H54 (cell line): ENCODE measurements around the gene PCBP3.
"Not testable (repeated sequence)": the region's sequence is repeated elsewhere in the genome, so short reads cannot be mapped to it uniquely, and the experiment has no call there.

Source experiments
- DNase-seq: peaks from one replicate; pipeline ENCODE4 v3.0.0; 2011; ENCODE audit warnings: low spot score, mixed read lengths; ENCODE audit not compliant: insufficient read length
- FAIRE-seq: peaks from 3 replicates; lab custom pipeline; 2011; peaks lifted over from hg19 to GRCh38; lab: Jason Lieb, UNC
- POLR2A ChIP-seq: IDR thresholded peaks from 2 replicates; pipeline ENCODE4 v1.6.1; 2011; ENCODE audit warnings: low read depth, mild to moderate bottlenecking, low read length

PCBP3 gene

DNA sequence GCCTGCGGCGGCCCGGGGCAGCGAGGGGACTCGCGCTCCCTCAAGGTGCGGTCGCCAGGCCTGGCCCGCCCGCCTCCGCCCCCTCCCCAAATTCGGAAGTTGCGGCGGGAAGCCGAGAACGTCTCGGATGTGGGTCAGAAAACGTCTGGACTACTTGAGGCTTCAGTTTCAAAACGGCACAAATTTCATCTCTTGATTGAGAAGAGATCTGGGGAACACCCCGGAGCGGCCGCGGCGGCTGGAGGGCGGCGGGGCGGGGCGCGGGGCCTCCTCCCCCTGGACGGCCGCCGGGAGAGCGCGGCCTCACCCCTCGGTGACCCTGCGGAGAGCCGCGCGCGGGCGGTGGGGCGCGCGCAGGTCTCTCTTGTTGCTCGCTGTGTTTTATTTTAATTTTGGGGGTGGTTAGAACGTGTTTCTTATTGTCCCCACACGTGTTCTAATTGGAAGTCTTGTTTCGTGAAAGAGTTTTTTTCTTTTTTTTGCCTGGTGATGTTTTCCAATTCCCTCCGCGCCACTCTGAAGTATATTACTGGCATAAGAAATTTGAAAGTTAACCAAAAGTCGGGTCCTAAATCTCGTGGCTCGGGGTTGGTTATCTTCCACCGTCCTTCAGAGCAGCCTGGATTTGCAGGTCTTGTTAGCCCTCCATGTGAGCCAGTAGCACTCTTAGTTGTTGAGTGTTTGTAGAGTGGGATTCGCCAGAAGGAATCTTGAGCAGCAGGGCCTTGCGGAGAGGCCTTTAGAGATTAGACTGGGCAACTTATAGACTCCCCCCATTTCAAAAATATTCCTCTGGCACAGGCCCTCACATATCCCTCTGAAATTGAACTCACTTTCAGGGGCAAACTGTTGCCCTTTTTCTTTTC, 749 bp downstream of the PCBP3 start:
- no peak for TF ChIP-seq POLR2A
- DNase-seq (no peak), FAIRE-seq (no peak)

DNA sequence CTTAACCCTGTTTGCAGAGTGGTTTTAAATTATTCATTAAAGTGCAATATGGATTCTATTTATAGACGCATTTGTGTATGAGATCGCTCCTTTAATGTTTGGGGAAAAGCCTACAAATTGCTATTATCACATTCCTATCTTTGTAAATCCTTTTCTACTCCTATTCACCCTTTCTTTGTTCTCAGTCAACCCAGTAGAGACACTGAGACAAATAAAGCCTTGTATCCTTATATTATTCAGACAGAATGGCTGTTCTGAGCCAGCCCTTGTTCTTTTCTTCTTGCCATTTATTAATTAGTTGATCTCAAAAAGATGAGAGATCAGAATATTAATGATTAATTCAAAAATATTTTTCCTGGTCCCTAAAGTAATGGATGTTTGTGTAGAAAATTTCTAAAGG, 8.4 kb downstream of the PCBP3 start:
- DNase-seq = no peak
- FAIRE-seq = no peak
- TF ChIP-seq POLR2A = no peak

DNA sequence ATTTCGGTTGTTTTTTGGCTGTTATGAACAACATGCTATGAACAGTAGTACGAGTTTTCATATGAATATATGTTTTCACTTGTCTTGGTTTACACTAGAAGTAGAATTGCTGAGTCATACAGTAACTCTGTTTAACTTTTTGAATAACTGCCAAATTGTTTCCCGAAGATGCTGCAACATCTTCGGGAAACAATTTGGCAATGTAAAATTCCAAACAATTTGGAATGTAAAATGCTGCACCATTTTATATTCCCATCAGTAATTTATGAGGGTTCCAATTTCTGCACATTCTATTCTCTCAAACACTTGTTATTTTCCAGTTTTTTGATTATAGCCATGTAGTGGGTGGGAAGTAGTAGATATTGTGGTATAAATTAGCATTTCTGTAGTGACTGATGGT, 11.6 kb downstream of the PCBP3 start:
- peak; percentile 72 for FAIRE-seq
- no peak for DNase-seq
- TF ChIP-seq POLR2A = no peak

DNA sequence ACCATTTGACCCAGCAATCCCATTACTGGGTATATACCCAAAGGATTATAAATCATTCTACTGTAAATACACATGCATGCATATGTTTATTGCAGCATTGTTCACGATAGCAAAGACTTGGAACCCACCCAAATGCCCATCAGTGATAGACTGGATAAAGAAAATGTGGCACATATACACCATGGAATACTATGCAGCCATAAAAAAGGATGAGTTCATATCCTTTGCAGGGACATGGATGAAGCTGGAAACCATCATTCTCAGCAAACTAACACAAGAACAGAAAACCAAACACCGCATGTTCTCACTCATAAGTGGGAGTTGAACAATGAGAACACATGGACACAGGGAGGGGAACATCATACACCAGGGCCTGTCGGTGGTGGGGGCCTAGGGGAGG, 12.6 kb downstream of the PCBP3 start:
- not testable (repeated sequence) for FAIRE-seq, DNase-seq

DNA sequence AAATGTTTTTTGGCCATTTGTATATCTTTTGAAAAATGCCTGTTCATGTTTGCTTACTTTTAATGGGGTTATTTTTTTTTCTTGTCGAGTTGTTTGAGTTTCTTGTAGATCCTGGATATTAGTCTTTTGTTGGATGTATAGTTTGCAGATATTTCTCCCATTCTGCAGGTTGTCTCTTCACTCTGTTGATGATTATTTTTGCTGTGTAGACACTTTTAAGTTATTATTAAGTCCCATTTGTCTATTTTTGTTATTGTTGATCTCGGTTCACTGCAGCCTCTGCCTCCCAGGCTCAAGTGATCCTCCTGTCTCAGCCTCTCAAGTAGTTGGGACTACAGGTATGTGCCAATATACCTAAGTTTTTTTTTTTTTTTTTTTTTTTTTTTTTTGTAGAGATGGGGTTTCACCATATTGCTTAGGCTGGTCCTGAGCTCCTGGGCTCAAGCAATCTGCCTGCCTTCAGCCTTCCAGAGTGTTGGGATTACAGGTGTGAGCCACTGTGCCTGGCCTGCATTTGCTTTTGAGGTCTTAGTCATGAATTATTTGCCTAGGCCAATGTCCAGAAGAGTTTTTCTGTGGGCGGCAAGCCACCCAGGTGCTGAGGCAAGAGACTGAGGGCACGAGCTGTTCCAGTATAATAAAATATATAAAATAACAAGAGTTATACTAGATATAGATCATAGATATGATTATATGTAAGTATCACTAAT, 18.5 kb downstream of the PCBP3 start:
- FAIRE-seq, DNase-seq: not testable (repeated sequence)

DNA sequence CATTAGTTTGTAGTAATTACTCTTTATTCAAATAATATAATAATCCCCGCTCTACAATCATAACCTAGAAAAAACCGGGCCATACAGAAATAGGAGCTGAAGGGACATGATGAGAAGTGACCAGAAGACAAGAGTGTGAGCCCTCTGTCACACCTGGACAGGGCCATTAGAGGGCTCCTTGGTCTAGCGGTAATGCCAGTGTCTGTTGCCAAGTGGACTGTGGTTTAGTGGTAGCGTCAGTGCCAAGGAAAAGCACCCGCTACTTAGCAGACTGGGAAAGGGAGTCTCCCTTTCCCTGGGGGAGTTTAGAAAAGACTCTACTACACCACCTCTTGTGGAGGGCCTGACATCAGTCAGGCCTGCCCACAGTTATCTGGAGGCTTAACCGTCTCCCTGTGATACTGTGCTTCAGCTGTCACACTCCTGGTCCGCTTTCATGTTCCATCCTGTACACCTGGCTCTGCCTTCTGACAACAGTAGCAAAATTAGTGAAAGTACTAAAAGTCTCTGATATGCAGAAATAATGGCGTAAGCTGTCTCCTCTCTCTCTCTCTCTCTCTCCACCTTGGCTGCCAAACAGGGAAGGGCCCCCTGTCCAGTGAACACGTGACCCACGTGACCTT, 19.2 kb downstream of the PCBP3 start:
- not testable (repeated sequence) for FAIRE-seq, DNase-seq

DNA sequence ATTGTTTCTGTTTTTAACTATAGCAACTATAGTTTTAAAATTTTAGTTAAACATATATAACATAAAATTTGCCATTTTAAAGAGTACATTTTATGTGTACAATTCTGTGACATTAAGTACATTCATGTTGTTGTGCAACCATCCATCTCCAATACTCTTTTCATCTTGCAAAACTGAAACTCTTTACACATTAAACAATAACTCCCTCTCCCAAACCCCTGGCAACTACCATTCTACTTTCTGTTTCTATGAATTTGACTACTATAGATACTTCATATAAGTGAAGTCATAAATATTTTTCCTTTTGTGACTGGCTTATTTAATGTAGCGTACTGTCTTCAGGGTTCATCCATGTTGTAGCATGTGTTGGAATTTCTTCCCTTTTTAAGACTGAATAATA, 25.9 kb downstream of the PCBP3 start:
- no peak for TF ChIP-seq POLR2A
- no peak for FAIRE-seq
- no peak for DNase-seq

DNA sequence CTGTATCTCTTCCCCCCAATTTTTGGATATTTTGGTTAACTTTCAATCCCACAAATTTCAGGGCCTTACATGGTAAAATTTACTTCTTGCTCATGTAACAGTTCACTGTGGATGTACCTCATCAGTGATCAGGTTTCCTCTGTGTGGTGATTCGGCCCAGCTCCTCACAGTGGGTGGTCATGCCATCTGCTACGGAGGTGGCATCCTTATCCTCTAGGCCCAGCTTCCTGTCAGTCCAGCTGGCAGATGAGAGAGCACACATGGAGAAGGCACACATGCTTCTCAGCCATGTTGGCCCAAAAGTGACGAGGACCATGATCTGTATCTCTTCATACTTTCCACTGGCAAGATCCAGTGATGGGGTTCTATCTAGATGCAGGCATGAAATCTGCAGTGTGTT, 27.2 kb downstream of the PCBP3 start:
- no peak for DNase-seq
- no peak for TF ChIP-seq POLR2A
- no peak for FAIRE-seq

DNA sequence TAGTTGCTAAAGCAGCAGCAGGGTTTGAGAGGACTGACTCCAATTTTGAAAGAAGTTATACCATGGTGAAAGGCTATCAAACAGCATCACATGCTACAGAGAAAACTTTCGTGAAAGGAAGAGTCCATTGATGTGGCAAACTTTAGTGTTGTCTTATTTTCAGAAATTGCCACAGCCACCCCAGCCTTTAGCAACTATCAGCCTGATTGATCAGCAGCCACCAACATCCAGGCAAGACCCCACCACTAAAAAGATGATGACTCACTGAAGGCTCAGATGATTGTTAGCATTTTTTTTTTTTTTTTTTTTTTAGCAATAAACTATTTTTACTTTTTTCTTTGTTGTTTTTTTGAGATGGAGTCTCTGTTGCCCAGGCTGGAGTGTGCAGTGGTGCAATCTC, 35.3 kb downstream of the PCBP3 start:
- FAIRE-seq, DNase-seq: not testable (repeated sequence)

DNA sequence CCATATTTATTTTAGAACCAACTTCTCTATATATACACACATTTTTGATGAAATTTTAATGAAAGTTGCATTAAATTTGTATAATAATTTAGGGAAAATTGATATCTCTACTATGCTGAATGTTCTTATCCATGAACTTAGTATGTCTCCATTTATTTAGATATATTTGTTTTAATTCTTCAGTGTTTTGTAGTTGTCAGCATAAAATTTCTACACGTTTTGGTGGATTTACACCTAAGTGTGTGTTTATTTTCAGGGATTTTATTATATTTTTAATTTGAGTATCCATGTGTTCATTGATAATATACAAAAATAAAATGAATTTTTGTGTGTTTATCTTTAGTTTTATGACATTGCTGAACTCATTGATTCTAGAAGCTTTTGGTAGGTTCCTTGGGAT, 36.7 kb downstream of the PCBP3 start:
- FAIRE-seq (no peak), DNase-seq (no peak)
- TF ChIP-seq POLR2A = no peak

DNA sequence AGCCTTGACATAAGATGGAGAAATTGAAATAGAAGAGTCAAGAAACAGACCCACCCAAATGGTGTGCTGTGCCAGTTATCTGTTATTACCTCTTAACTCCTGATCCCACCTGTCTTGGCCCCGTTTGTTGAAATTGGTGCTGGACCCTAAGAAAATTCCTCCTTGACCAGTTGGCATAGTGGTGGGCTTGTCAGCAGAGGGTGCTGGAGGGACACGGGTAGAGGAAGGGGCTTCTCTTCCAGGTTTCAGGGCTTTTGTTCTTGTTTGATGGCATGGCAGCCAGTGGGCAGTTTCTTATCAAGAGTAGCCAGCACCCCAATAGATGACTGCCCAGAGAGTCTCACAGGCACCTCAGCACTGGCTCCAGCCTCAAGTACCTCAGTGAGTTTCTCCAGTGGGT, 51.6 kb downstream of the PCBP3 start:
- no peak for TF ChIP-seq POLR2A
- DNase-seq (no peak), FAIRE-seq (no peak)

DNA sequence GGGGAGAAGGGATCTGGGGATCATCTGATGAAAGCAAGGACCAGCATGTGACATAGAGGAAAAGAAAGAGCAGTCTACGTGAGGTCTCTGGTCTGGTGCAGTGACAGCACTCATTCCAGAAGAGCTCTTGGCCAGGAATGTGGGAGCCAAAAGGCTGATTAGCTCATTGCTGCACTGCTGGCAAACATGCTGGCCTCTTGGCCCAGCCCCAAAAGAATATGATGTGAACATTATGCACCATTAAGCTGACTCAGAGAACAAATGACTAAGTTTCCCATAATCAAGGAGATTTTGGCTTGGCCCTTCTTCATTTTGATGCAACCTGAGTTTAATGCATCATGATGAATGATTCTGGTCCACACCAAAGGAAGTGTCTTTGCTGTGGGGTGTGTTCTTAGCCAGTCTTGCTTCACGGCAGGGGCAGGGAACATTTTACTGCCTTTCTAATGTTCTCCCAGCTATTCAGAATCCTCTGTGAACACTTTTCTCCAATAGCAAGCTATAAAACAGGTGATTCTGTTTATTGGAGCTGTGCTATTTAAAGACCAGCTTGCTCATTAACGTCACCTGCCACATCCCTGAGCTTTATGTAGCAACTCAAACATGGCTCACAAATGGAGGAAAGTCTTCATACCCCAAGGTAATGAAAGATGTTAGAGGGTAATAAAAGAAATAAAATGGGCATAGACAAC, 55.1 kb downstream of the PCBP3 start:
- DNase-seq (peak; percentile 21), FAIRE-seq (no peak)
- no peak for TF ChIP-seq POLR2A

DNA sequence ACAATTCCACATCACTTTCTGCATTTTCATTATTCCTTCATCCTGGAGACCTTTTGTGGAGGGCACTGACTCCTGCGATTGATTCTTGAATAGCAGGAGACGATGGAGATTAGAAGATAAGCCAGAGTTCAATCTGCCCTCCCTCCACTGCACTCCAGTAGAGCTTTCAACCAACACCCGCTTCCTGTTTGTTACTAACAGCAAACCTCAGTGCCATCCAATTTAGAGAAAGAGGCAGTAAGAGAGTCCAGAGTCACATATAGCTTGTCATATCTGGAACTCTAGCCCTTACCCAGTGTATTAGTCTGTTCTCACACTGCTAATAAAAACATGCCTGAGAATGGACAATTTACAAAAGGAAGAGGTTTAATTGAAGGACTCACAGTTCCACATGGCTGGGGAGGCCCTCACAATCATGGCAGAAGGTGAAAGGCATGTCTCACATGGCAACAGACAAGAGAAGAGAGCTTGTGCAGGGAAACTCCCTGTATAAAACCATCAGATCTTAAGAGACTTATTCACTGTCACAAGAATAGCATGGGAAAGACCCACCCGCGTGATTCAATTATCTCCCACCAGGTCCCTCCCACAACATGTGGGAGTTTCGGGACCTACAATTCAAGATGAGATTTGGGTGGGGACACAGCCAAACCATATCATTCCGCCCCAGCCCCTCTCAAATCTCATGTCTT, 55.9 kb downstream of the PCBP3 start:
- no peak for FAIRE-seq
- TF ChIP-seq POLR2A = no peak
- DNase-seq = no peak
